Umbilical cord (tissue), 2 donors: Measurements from ENCODE around the gene MEGF10. TPM values are rescaled to one million over a fixed set of nuclear protein-coding genes. Genes with fewer than 3 reads are reported as not detected.

Experiments
- DNase-seq: peaks from one replicate; pipeline ENCODE4 v3.0.0-alpha.2; 2015; ENCODE audit warnings: low spot score
- total RNA-seq: library from RNA; depleted of rRNA; stranded (reverse); fragments of >200 nt; gene quantifications from one replicate; pipeline ENCODE4 v1.2.3, GENCODE V29; 2014; ENCODE audit warnings: low replicate concordance; ENCODE audit not compliant: insufficient read depth

Gene MEGF10
- total RNA-seq, 1 donor from 2014 or later: 5.3 TPM

DNA sequence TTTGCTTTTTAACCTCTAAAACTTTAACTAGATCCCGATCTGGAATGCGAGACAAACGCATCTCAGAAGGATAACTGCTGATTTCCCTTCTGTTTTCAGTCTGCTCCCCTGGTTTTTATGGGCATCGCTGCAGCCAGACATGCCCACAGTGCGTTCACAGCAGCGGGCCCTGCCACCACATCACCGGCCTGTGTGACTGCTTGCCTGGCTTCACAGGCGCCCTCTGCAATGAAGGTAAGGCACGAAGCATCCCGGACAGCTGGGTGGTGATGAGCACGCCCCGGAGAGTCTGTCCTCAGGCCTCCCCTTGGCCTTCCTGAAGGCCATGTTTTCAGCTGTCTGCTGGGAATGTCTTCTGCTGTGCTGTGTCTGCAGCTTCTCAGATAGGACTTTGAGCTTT, 144.0 kb downstream of the MEGF10 start:
- DNase-seq: no peak

GRCh38 chr5:127435821-127436220, 145.2 kb downstream of the MEGF10 start:
- DNase-seq: no peak

GRCh38 chr5:127439644-127440043, 149.0 kb downstream of the MEGF10 start:
- DNase-seq: no peak

DNA sequence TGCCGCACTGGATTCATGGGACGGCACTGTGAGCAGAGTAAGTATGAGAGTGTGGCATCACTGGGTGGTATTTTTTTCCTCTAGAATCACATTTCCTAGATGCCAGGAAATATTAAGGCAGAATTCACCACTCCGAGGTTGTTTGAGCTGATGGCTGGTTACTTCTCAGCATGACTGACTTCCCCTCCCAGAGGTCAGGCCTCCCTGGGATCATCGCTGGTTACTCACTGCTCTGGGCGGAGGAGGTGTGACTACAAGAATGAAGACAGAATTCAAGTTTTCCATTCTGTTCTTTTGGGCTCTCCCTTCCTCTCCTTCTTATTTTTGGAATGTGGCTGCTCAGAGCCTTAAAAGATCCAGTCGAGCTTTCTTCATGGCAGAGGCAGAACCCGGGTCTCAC, 150.2 kb downstream of the MEGF10 start:
- DNase-seq: peak; percentile 28

DNA sequence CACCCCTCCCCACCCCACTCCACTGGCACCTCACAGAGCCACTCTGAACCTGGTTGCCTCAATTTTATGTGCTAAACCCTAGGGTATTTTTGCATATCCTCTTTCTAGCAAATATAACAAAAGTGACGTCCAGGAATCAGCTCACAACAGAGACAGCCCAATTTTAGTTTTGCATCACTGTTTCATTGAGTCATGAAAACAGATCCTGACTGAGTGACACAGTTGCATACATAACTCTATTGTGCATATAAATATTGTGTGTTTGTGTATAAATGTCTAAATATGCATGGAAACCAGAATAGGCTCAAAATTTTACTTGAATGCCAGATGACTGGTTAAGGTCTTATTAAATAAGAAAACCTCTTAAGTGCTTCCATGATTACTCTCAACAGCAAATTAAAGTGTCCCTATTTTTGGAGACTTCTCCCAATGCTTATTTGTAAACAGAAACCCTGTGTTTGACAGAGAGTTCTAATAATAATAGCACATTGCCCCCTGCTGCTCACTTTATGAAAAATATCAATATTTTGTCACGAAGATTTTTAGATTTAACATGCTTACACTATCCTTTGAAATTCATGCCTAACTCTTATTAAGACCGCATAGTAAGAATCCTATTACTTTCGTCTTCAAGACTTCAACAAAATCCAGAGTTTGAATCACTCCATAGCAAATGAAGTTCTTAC, 151.3 kb downstream of the MEGF10 start:
- DNase-seq: no peak

GRCh38 chr5:127444171-127444570, 153.6 kb downstream of the MEGF10 start:
- no peak for DNase-seq

- DNase-seq: no peak
Measured at GRCh38 chr5:127445328-127445727, 154.7 kb downstream of the MEGF10 start.

DNA sequence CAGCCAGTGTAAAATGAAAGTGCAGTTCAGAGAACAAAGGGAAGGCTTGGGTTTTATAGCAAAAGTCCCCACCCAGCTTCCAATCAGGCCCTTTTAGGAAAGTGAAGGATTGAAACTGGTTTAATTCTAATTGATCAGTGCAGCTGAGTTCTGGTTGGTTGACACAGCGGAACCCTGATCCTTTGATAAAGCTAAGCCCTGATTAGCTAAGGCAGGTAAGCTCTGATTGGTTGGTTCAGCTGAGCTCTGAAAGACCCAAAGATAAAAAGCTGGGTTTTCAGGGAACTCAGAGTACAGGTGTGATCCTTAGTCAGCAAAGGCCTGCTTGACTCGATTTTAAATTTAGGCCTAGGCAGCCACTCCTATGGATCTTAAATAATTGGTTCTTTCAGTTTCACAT, 156.0 kb downstream of the MEGF10 start:
- no peak for DNase-seq

DNA sequence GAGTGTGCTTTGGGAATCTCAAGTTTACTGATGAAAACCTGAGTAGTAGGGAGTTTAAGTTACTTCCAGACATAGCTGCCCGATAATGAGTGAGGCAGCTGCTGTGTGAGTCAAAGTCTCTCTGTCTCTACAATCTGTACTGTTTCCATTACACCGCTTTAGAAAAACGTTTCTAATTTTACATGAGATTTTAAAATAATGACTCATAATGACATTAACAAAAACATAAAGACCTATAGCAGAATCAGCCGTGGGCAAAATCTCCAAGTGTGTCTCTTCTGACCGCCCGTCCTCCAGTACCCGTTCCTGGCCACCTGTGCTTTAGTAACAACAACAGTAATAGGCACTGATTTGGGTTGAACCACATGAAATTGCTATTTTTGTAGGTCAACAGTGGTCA, 157.2 kb downstream of the MEGF10 start:
- DNase-seq: no peak

- no peak for DNase-seq
Measured at GRCh38 chr5:127450046-127450445, 159.4 kb downstream of the MEGF10 start.

- DNase-seq: no peak
Measured at GRCh38 chr5:127451096-127451495, 160.5 kb downstream of the MEGF10 start.

DNA sequence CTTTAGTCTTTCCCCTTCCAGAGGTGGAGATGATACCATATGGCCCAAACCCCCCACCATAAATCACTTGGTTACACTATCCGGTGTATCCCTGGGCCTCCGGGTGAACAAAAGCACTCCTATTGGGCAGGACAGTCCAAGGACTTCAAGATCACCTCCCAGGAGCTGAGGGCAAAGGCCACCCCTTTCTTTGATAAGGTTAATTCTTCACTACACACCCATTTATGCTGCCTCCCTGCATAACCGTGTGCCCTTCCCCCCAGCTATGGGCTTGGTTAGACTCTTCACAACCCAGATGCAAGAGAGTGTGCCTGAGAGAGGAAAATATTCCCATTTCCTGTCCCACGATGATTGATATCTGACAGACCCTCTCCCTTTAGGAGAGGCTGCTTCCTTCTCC, 162.0 kb downstream of the MEGF10 start:
- no peak for DNase-seq

DNA sequence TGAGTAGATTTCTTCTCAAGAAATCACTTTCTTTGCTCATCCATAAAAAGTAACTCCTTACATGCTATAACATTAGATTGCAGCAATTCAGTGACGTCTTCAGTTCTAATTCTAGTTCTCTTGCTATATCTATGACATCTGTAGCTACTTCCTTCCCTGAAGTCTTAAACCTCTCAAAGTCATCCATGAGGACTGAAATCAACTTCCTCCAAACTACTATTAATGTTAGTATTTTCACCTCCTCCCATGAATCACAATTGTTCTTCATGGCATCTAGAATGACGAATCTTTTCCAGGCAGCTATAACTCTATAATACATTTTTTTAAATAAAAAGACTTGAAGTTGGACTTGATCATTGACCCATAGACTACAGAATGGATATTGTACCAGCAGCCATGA, 180.6 kb downstream of the MEGF10 start:
- no peak for DNase-seq

DNA sequence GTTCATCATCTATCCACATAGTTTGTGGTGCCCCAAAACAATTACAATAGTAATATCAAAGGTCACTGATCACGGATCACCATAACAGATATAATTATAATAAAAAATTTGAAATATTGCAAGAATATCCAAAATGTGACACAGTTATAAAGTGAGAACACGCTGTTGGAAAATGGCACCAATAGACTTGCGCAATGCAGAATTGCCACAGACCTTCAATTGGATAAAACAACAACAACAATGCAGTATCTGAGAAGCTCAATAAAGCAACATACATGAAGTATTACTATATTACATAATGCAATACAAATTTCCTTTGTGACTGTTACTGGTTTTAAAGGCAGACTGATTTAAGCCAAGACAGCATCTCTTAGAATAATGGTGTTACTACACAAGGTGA, 182.1 kb downstream of the MEGF10 start:
- DNase-seq: no peak

DNA sequence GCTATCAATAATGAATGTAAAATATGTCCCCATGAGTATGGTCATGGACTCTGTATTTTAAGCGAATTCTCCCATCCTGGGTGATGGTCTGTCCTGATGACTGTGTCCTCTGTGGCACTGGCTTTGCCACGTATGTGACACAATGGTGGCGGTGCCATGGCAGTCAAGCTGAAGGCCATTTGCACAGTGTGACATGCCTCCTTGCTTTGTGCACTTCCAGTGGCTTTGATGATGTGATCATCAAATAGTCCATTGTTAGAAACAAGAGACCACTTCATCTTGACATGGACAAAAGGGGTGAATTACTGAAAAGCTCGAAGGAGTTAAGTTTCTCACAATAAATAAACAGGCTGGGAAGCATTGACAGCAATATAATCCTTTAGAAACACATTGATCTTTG, 195.9 kb downstream of the MEGF10 start:
- no peak for DNase-seq

DNA sequence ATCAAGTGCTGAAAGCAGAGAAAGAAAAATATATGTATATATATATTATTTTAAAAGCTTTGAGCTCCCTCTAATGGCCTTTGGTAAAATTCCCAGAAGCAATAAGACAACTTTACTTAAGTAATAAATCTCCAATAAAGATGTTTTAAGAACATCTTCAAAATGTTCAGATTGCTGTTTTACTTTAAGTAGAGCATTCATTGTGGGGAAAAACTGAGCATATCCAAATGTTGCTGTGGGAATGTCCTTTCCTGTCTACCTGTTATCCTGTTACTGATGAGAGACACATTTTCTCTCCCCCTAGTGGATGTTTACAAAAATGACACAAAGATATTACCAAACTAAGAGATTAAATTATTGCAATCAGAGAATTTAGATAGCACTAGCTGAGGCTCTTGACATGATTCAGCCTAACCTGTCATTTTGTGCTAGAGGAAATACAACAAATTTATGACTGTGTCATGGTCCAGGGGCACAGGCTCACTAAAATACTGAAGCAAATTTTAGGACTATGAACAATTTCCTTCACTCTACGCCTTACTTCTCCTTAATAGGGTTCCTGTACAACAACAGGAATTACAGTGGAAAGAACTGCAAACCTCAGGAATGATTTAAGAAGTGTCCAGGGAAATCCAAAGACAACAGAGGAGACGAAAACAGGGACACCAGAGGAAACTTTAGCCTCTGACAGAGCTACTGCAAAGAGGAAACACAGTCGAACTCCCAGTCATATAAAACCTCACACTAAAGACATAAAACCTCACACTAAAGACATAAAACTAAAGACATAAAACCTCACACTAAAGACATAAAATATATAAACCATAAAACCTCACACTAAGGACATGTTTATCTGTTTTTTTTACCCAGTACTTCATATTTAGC, 202.5 kb downstream of the MEGF10 start:
- DNase-seq: peak; percentile 63

GRCh38 chr5:127498548-127498947, 208.0 kb downstream of the MEGF10 start:
- DNase-seq: no peak

GRCh38 chr5:127505905-127506304, 215.3 kb downstream of the MEGF10 start:
- no peak for DNase-seq

GRCh38 chr5:127506616-127507015, 216.0 kb downstream of the MEGF10 start:
- no peak for DNase-seq

DNA sequence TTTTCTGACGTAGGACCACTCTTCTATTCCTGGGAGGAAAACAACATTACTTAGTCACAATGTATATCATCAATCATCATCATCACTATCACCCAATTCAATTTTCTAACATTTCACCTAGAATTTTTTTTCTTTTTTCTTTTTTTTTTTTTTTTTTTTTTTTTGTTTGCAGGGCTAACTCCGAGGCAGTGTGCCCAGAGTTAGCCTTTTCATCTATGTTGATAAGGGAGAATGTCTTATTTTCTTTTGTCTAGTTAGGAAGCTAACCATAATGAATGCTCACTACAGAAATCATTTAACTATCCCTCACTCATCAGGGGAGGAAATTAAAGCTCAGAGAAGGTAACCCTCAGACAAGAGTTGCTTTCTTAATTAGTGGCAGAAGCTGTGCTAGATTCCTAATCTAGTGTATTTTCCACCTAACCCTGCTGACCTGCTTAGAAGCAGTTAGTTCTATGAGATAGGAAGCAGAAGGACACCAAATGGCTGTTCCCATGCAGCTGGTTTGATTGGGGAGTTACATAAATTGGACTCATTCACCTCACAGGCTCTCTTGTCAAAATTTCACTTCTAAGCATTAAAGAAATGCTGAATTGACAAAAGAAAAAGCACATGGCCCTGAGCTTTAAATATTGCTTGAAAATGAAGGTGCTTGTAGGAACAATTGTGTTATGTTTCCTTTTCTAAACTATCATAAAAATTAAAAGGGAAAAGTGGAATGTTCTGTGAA, 218.2 kb downstream of the MEGF10 start:
- no peak for DNase-seq
